IMR-90 (cell line): ENCODE data around the gene CERK. TPM values are rescaled to one million over a fixed set of nuclear protein-coding genes. Genes with fewer than 3 reads are reported as not detected.

Experiments used
- ATAC-seq: fragments of 200-7000 bp; cut with Tn5 transposase; 2 replicates; pipeline ENCODE4 v1.9.1; 2020; ENCODE audit warnings: low read depth, mild to moderate bottlenecking, moderate library complexity
- BruUV-seq: library from RNA; stranded (reverse); fragments of 400-500 nt; replicated peaks from 2 replicates; lab custom pipeline; 2021; lab: Mats Ljungman, UMichigan
- CTCF ChIA-PET: fragments of 300-600 bp; formaldehyde crosslinking; extraction: SDS; loops from one replicate; lab custom pipeline; 2021; ENCODE audit warnings: antibody characterized with exemption; lab: Yijun Ruan, JAX
- POLR2A ChIA-PET: fragments of 300-600 bp; sonication (Branson Sonifier 250); formaldehyde crosslinking; loops from one replicate; lab custom pipeline; 2022; ENCODE audit warnings: antibody characterized with exemption; ENCODE audit not compliant: unreplicated experiment; lab: Charles Lee
- DNase-seq: peaks from one replicate; pipeline ENCODE4 v3.0.0; 2013
- H2AFZ ChIP-seq: replicated peaks from 2 replicates; pipeline ENCODE3; 2013; ENCODE audit warnings: low read length, mild to moderate bottlenecking; ENCODE audit not compliant: poor library complexity
- H2AK5ac ChIP-seq: 2 replicates; pipeline ENCODE4 v1.6.1; 2013; ENCODE audit warnings: low read depth, low read length, inconsistent platforms
- H2AK9ac ChIP-seq: replicated peaks from 2 replicates; pipeline ENCODE3; 2013; ENCODE audit warnings: mild to moderate bottlenecking, low read depth, low read length, moderate library complexity; ENCODE audit not compliant: poor library complexity
- H2BK120ac ChIP-seq: 2 replicates; pipeline ENCODE4 v1.6.1; 2013; ENCODE audit warnings: low read depth, low read length, inconsistent platforms
- H2BK15ac ChIP-seq: 3 replicates; pipeline ENCODE4 v1.6.1; 2013; ENCODE audit warnings: low read depth, low read length, inconsistent platforms
- H2BK20ac ChIP-seq: 2 replicates; pipeline ENCODE4 v1.6.1; 2013; ENCODE audit warnings: low read depth, mild to moderate bottlenecking, inconsistent platforms, low read length, moderate library complexity
- H2BK5ac ChIP-seq: 2 replicates; pipeline ENCODE4 v1.6.1; 2013; ENCODE audit warnings: mild to moderate bottlenecking, low read depth, low read length, inconsistent platforms; ENCODE audit not compliant: poor library complexity, severe bottlenecking
- H3K14ac ChIP-seq: replicated peaks from 2 replicates; pipeline ENCODE4 v1.6.1; 2013; ENCODE audit warnings: low read depth, low read length, inconsistent platforms
- H3K18ac ChIP-seq: 2 replicates; pipeline ENCODE4 v1.6.1; 2013; ENCODE audit warnings: low read depth, low read length, control low read depth
- H3K23ac ChIP-seq: 2 replicates; pipeline ENCODE4 v1.6.1; 2013; ENCODE audit warnings: low read depth, low read length, inconsistent platforms
- H3K27ac ChIP-seq: 2 replicates; pipeline ENCODE4 v1.5.1; 2013; ENCODE audit warnings: mild to moderate bottlenecking, control low read depth, low read length; ENCODE audit not compliant: insufficient read depth
- H3K27me3 ChIP-seq: 2 replicates; pipeline ENCODE4 v1.6.1; 2013; ENCODE audit warnings: low read length; ENCODE audit not compliant: control insufficient read depth, insufficient read depth
- H3K36me3 ChIP-seq: 2 replicates; pipeline ENCODE4 v1.6.1; 2013; ENCODE audit warnings: low read length, mixed read lengths; ENCODE audit not compliant: control insufficient read depth, insufficient read depth
- H3K4ac ChIP-seq: 2 replicates; pipeline ENCODE4 v1.6.1; 2013; ENCODE audit warnings: low read depth, low read length, inconsistent platforms
- H3K4me1 ChIP-seq: 2 replicates; pipeline ENCODE4 v1.6.1; 2013; ENCODE audit warnings: low read length, mixed read lengths; ENCODE audit not compliant: control insufficient read depth, insufficient read depth
- H3K4me2 ChIP-seq: 2 replicates; pipeline ENCODE4 v1.6.1; 2013; ENCODE audit warnings: low read depth, mild to moderate bottlenecking, control low read depth, low read length, moderate library complexity
- H3K4me3 ChIP-seq: 2 replicates; pipeline ENCODE4 v1.5.1; 2013; ENCODE audit warnings: low read depth, mild to moderate bottlenecking, control low read depth, low read length, moderate library complexity; ENCODE audit not compliant: insufficient read depth
- H3K56ac ChIP-seq: 2 replicates; pipeline ENCODE4 v1.6.1; 2013; ENCODE audit warnings: low read length, inconsistent platforms; ENCODE audit not compliant: insufficient read depth; ENCODE audit errors: extremely low read depth
- H3K79me1 ChIP-seq, 2 experiments: 2 replicates each; pipeline ENCODE4 v1.6.1; 2013; ENCODE audit warnings: low read length in 2 of 2, inconsistent platforms in 1 of 2, low read depth in 1 of 2
- H3K9ac ChIP-seq: 2 replicates; pipeline ENCODE4 v1.6.1; 2013; ENCODE audit warnings: low read depth, low read length, control low read depth
- H3K9me1 ChIP-seq: 2 replicates; pipeline ENCODE4 v1.6.1; 2013; ENCODE audit warnings: low read length, inconsistent platforms; ENCODE audit not compliant: insufficient read depth
- H3K9me3 ChIP-seq: 2 replicates; pipeline ENCODE4 v1.6.1; 2013; ENCODE audit warnings: low read length; ENCODE audit not compliant: control insufficient read depth, insufficient read depth
- H4K20me1 ChIP-seq: 2 replicates; pipeline ENCODE4 v1.6.1; 2013; ENCODE audit warnings: low read length, inconsistent platforms; ENCODE audit not compliant: insufficient read depth
- H4K5ac ChIP-seq: 2 replicates; pipeline ENCODE4 v1.6.1; 2013; ENCODE audit warnings: mild to moderate bottlenecking, low read depth, low read length, control low read depth
- H4K8ac ChIP-seq, 2 experiments: 2 replicates each; pipeline ENCODE4 v1.6.1; 2013; ENCODE audit warnings: low read depth in 2 of 2, low read length in 2 of 2, control low read depth in 1 of 2, inconsistent platforms in 1 of 2
- H4K91ac ChIP-seq: 2 replicates; pipeline ENCODE4 v1.6.1; 2013; ENCODE audit warnings: low read depth, low read length, inconsistent platforms; ENCODE audit not compliant: insufficient read depth
- CHD1 ChIP-seq: IDR thresholded peaks from 2 replicates; pipeline ENCODE4 v1.6.1; 2012; ENCODE audit warnings: low read depth, low read length, improper control_type of control experiment
- NFE2L2 ChIP-seq: fragments of 150-350 bp; IDR thresholded peaks from 2 replicates; pipeline ENCODE4 v1.6.1; 2016; ENCODE audit warnings: low read depth, mild to moderate bottlenecking, low read length
- WGBS, 2 experiments: methylation state at CpG; one replicate each; pipeline versions ENCODE4 v1.1.5 to v1.1.7; 2013; ENCODE audit warnings: missing lambda C conversion rate in 2 of 2; ENCODE audit not compliant: insufficient read length in 1 of 2; ENCODE audit errors: extremely low coverage in 2 of 2; 5-methylcytosine and 5-hydroxymethylcytosine counted together
- dilution Hi-C: fragments of 300-500 bp; cut with HindIII; formaldehyde crosslinking; loops from one replicate; pipeline ENCODE4 v1.14.3; 2018; ENCODE audit warnings: low sequenced_read_pairs; ENCODE audit not compliant: unreplicated experiment
- in situ Hi-C: fragments of 300-500 bp; cut with MboI; formaldehyde crosslinking; loops from 3 replicates; pipeline ENCODE4 v1.14.3; 2019; ENCODE audit warnings: low sequenced_read_pairs, inconsistent platforms, mixed read lengths
- intact Hi-C: fragments of 100-400 bp; cut with micrococcal nuclease; formaldehyde crosslinking; loops from 2 replicates; pipeline ENCODE4 v1.10.0; 2022
- polyA plus RNA-seq, 3 experiments: library from polyadenylated mRNA; depleted of rRNA; stranded (reverse); fragments of >200 nt; gene quantifications; 2 replicates each; pipeline ENCODE4 v1.2.3, GENCODE V29; 2012; ENCODE audit warnings: low replicate concordance in 1 of 3
- total RNA-seq: library from RNA; depleted of rRNA; stranded (reverse); fragments of >200 nt; gene quantifications from 2 replicates; pipeline ENCODE4 v1.2.3, GENCODE V29; 2012

Gene CERK
- total and polyA plus RNA-seq, 2 of the 4 experiments (the other 2 are of a cell fraction) = 25.3 to 38.7 TPM

DNA sequence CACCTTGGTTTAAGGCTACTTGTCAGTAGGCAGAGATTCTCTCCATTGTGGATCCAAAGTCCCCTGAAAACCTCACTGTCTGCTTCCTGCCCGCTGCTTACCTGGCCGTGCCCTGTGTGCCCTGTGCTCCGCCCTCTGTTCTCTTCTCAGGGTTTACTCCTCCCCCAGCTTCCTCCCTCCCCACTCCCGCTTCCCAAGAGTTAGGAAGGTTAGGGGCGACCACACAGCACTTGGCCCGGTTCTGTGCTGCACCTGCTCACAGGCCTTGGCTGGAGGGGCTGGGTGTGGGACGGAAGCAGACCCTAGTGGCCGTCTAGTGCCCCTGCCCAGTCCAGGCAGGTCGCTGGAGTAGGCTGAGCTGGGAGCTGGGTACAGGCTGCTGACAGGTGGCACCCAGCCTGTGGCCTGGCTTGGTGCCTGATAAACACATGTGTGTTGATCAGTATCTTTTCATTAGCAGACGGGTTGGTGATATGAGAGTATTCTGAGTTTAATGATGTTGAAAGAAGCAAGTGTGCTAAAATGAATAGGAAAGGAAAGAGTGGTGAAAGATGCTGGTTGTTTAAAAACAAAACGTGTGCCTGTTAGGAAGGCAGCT, 77.3 kb downstream of the CERK start:
- no peak for DNase-seq
- H4K5ac ChIP-seq = no peak overlapping the region

More for the DNA sequence above, 77.3 kb downstream of the CERK start:
- Histone ChIP-seq H3K4me1 (peaks cover 2% of the 10 kb centered on the region; the same call in 1 of the 2 replicates), H2BK20ac (no peak overlapping the region), H3K56ac (no peak overlapping the region), H3K9ac (no peak overlapping the region), H3K4me2 (no peak overlapping the region), H3K9me3 (no peaks in the 10 kb centered on the region), H3K79me1 (no peaks in the 10 kb centered on the region), H2BK5ac (no peak overlapping the region), H4K8ac (no peak overlapping the region), H2AK5ac (no peak overlapping the region), H3K27ac (no peak overlapping the region), H3K9me1 (peaks cover 2% of the 10 kb centered on the region; the same call in 1 of the 2 replicates), H4K91ac (no peak overlapping the region), H3K36me3 (peaks cover 25% of the 10 kb centered on the region; the same call in 1 of the 2 replicates), H3K27me3 (no peaks in the 10 kb centered on the region), H2BK15ac (no peak overlapping the region), H2BK120ac (no peak overlapping the region), H3K14ac (no peak overlapping the region), H3K4me3 (no peak overlapping the region), H2AK9ac (no peak overlapping the region), H4K20me1 (no peaks in the 10 kb centered on the region; the same call in 1 of the 2 replicates), H3K23ac (no peak overlapping the region), H3K4ac (no peak overlapping the region), H3K18ac (no peak overlapping the region), H2AFZ (no peak overlapping the region)
- in situ Hi-C loops (no loop called here), intact Hi-C loops (no loop called here), dilution Hi-C loops (no loop called here)
- 31% methylated on average over 2 of the region's 11 CpGs; no CpG with 5 or more reads in 1 of the 2 experiments for WGBS, 2 experiments
- no peak for TF ChIP-seq CHD1
- no peak for TF ChIP-seq NFE2L2
- POLR2A ChIA-PET = no interaction called here
- CTCF ChIA-PET = no interaction called here
- no TSS peak for BruUV-seq
- ATAC-seq = no peak
